Keratinocyte (primary cell): ENCODE data around the gene GLB1L2.

ENCODE experiments used
- EZH2 ChIP-seq: IDR thresholded peaks from one replicate; pipeline ENCODE4 v1.6.1; 2012; ENCODE audit warnings: inconsistent platforms, mild to moderate bottlenecking, low read length, moderate library complexity
- TF ChIP-seq, protein P1 (sequence below), 3 experiments: IDR thresholded peaks in 1 of 3; conservative IDR thresholded peaks in 1 of 3; optimal IDR thresholded peaks in 1 of 3; 2 replicates in 2 of 3; 3 replicates in 1 of 3; pipeline versions ENCODE3 to v1.5.1; 2011; ENCODE audit warnings: low read length in 3 of 3, mild to moderate bottlenecking in 3 of 3, moderate library complexity in 2 of 3, control low read depth in 1 of 3, inconsistent platforms in 1 of 3; ENCODE audit not compliant: insufficient read depth in 2 of 3; ENCODE audit errors: extremely low read depth in 1 of 3

DNA sequence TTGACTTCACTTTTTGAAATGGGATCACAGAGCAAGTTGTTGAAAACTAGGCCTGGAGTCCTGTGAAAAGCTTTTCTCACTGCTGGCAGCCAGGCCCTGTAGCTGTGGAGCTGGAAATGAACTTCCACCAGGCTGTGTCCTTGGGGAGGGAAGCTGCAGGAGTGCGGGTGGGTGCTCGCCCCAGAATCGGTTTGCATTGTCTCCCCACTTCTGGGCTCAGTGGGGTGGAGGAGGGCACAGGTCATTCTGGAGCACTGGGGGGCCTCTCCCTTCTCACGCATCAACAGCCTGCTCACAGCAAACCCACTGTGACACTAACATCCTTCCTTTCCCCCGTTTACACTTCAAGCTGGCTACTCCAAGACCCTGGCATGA is 15.2 kb downstream of the GLB1L2 start:
- TF ChIP-seq EZH2, result no peak
- TF ChIP-seq, protein P1, sequence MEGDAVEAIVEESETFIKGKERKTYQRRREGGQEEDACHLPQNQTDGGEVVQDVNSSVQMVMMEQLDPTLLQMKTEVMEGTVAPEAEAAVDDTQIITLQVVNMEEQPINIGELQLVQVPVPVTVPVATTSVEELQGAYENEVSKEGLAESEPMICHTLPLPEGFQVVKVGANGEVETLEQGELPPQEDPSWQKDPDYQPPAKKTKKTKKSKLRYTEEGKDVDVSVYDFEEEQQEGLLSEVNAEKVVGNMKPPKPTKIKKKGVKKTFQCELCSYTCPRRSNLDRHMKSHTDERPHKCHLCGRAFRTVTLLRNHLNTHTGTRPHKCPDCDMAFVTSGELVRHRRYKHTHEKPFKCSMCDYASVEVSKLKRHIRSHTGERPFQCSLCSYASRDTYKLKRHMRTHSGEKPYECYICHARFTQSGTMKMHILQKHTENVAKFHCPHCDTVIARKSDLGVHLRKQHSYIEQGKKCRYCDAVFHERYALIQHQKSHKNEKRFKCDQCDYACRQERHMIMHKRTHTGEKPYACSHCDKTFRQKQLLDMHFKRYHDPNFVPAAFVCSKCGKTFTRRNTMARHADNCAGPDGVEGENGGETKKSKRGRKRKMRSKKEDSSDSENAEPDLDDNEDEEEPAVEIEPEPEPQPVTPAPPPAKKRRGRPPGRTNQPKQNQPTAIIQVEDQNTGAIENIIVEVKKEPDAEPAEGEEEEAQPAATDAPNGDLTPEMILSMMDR (optimal IDR thresholded peaks at IDR 0.05 in 1 of 3, IDR thresholded peaks at IDR 0.05 in 1 of 3, conservative IDR thresholded peaks at IDR 0.05 in 1 of 3; ENCODE audit: extremely low read depth in 1 of 3, insufficient read depth in 2 of 3, low read length in 3 of 3), result no peak
